Measurements from ENCODE around the gene PRKACB. TPM values are rescaled to one million over a fixed set of nuclear protein-coding genes. Genes with fewer than 3 reads are reported as not detected.

The PRKACB gene
- total RNA-seq, 1 donor from 2014 or later = 34.4 TPM

- Mint-ChIP-seq H3K27ac (ENCODE audit: unreplicated experiment) (no peak overlapping the region), H3K4me3 (no peak overlapping the region), H3K4me1 (peaks cover 21% of the 10 kb centered on the region), H3K36me3 (ENCODE audit: low read depth) (peaks cover 6% of the 10 kb centered on the region), H3K27me3 (ENCODE audit: low read depth) (no peaks in the 10 kb centered on the region), H3K9me3 (peaks cover 10% of the 10 kb centered on the region)
- DNase-seq (ENCODE audit: low read depth, low spot score) = no peak
- no peak for TF ChIP-seq CTCF (conservative IDR thresholded peaks at IDR 0.05)
Observed at GRCh38 chr1:84272401-84272800, 128.3 kb downstream of the PRKACB start.

- H3K36me3 Mint-ChIP-seq (ENCODE audit: low read depth) = peaks cover 6% of the 10 kb centered on the region
Observed at GRCh38 chr1:84277343-84278059, 133.4 kb downstream of the PRKACB start.

GRCh38 chr1:84278905-84279304, 134.8 kb downstream of the PRKACB start:
- Mint-ChIP-seq H3K4me3 (no peak overlapping the region), H3K4me1 (peaks cover 5% of the 10 kb centered on the region), H3K27ac (ENCODE audit: unreplicated experiment) (no peak overlapping the region), H3K27me3 (ENCODE audit: low read depth) (no peaks in the 10 kb centered on the region), H3K9me3 (peaks cover 5% of the 10 kb centered on the region), H3K36me3 (ENCODE audit: low read depth) (peaks cover 4% of the 10 kb centered on the region)
- no peak for DNase-seq (ENCODE audit: low read depth, low spot score)
- no peak for TF ChIP-seq CTCF (conservative IDR thresholded peaks at IDR 0.05)

More at GRCh38 chr1:84277343-84278059, 133.4 kb downstream of the PRKACB start:
- Mint-ChIP-seq H3K4me1 (peaks cover 5% of the 10 kb centered on the region), H3K4me3 (no peak overlapping the region), H3K27me3 (ENCODE audit: low read depth) (no peaks in the 10 kb centered on the region), H3K9me3 (peaks cover 7% of the 10 kb centered on the region), H3K27ac (ENCODE audit: unreplicated experiment) (no peak overlapping the region)
- TF ChIP-seq CTCF (conservative IDR thresholded peaks at IDR 0.05) = no peak
- no peak for DNase-seq (ENCODE audit: low read depth, low spot score)

GRCh38 chr1:84280912-84281311, 136.8 kb downstream of the PRKACB start:
- H3K9me3 Mint-ChIP-seq = peaks cover 3% of the 10 kb centered on the region
- DNase-seq (ENCODE audit: low read depth, low spot score) = no peak
- no peaks in the 10 kb centered on the region for H3K4me1 Mint-ChIP-seq
- no peak overlapping the region for H3K27ac Mint-ChIP-seq (ENCODE audit: unreplicated experiment)
- H3K36me3 Mint-ChIP-seq (ENCODE audit: low read depth) = no peaks in the 10 kb centered on the region
- no peak overlapping the region for H3K4me3 Mint-ChIP-seq
- no peaks in the 10 kb centered on the region for H3K27me3 Mint-ChIP-seq (ENCODE audit: low read depth)
- no peak for TF ChIP-seq CTCF (conservative IDR thresholded peaks at IDR 0.05)

- H3K4me3 Mint-ChIP-seq = no peak overlapping the region
- H3K27me3 Mint-ChIP-seq (ENCODE audit: low read depth) = no peaks in the 10 kb centered on the region
- H3K4me1 Mint-ChIP-seq = no peaks in the 10 kb centered on the region
- H3K9me3 Mint-ChIP-seq = peaks cover 9% of the 10 kb centered on the region
- peaks cover 11% of the 10 kb centered on the region for H3K36me3 Mint-ChIP-seq (ENCODE audit: low read depth)
- DNase-seq (ENCODE audit: low read depth, low spot score) = no peak
- TF ChIP-seq CTCF (conservative IDR thresholded peaks at IDR 0.05) = no peak
- no peak overlapping the region for H3K27ac Mint-ChIP-seq (ENCODE audit: unreplicated experiment)
Observed at GRCh38 chr1:84282780-84283333, 138.8 kb downstream of the PRKACB start.

Data from neural crest cell (in vitro differentiated cells).